ENCODE results near the gene PDE4D. TPM values are rescaled to one million over a fixed set of nuclear protein-coding genes. Genes with fewer than 3 reads are reported as not detected.

Gene PDE4D
- total RNA-seq, 2 experiments from 2014 or later: 75.5 to 80.7 TPM

GRCh38 chr5:59745415-59745863 is 148.1 kb downstream of the PDE4D start:
- peaks cover 2% of the 10 kb centered on the region for H3K27me3 Mint-ChIP-seq
- no peak for ATAC-seq
- intact Hi-C loops (cut with micrococcal nuclease): no loop called here
- CTCF ChIA-PET: interaction anchor here (1.5 kb wide), 1 partner anchor 65 kb away, joined by 4 read pairs; no protein-coding TSS in a partner anchor
- POLR2A ChIA-PET: no interaction called here
- H3K4me1 Mint-ChIP-seq (ENCODE audit: low read depth): no peaks in the 10 kb centered on the region
- no peak for DNase-seq
- H3K36me3 Mint-ChIP-seq (ENCODE audit: low read depth): no peaks in the 10 kb centered on the region
- H3K4me3 Mint-ChIP-seq: no peak overlapping the region
- H3K9me3 Mint-ChIP-seq: no peaks in the 10 kb centered on the region
- no peak overlapping the region for H3K27ac Mint-ChIP-seq
- no peak for TF ChIP-seq CTCF (IDR thresholded peaks at IDR 0.05)

- ATAC-seq (no peak), DNase-seq (no peak)
- peaks cover 2% of the 10 kb centered on the region for H3K27me3 Mint-ChIP-seq
- no peaks in the 10 kb centered on the region for H3K36me3 Mint-ChIP-seq (ENCODE audit: low read depth)
- no peaks in the 10 kb centered on the region for H3K4me1 Mint-ChIP-seq (ENCODE audit: low read depth)
- H3K9me3 Mint-ChIP-seq: no peaks in the 10 kb centered on the region
- ChIA-PET POLR2A (no interaction called here), CTCF (interaction anchor here (1.5 kb wide), 1 partner anchor 66 kb away, joined by 4 read pairs; no protein-coding TSS in a partner anchor)
- no peak overlapping the region for H3K27ac Mint-ChIP-seq
- no peak for TF ChIP-seq CTCF (IDR thresholded peaks at IDR 0.05)
- H3K4me3 Mint-ChIP-seq: no peak overlapping the region
- intact Hi-C loops (cut with micrococcal nuclease): no loop called here
Observed at GRCh38 chr5:59744531-59744992, 149.0 kb downstream of the PDE4D start.

GRCh38 chr5:59741599-59741998 is 151.9 kb downstream of the PDE4D start:
- H3K9me3 Mint-ChIP-seq: no peaks in the 10 kb centered on the region
- POLR2A ChIA-PET: no interaction called here

GRCh38 chr5:59738024-59738423 is 155.5 kb downstream of the PDE4D start:
- H3K4me1 Mint-ChIP-seq (ENCODE audit: low read depth): no peaks in the 10 kb centered on the region
- H3K36me3 Mint-ChIP-seq (ENCODE audit: low read depth): no peaks in the 10 kb centered on the region
- no peak for DNase-seq
- H3K9me3 Mint-ChIP-seq: no peaks in the 10 kb centered on the region
- intact Hi-C loops (cut with micrococcal nuclease): no loop called here
- ChIA-PET POLR2A (no interaction called here), CTCF (no interaction called here)
- ATAC-seq: no peak
- no peak overlapping the region for H3K4me3 Mint-ChIP-seq
- H3K27ac Mint-ChIP-seq: no peak overlapping the region
- TF ChIP-seq CTCF (IDR thresholded peaks at IDR 0.05): no peak
- H3K27me3 Mint-ChIP-seq: peaks cover 2% of the 10 kb centered on the region

More at GRCh38 chr5:59741599-59741998, 151.9 kb downstream of the PDE4D start:
- H3K4me3 Mint-ChIP-seq: no peak overlapping the region
- DNase-seq (no peak), ATAC-seq (no peak)
- CTCF ChIA-PET: no interaction called here
- TF ChIP-seq CTCF (IDR thresholded peaks at IDR 0.05): no peak
- intact Hi-C loops (cut with micrococcal nuclease): no loop called here
- H3K4me1 Mint-ChIP-seq (ENCODE audit: low read depth): no peaks in the 10 kb centered on the region
- H3K27ac Mint-ChIP-seq: no peak overlapping the region
- H3K27me3 Mint-ChIP-seq: peaks cover 2% of the 10 kb centered on the region
- no peaks in the 10 kb centered on the region for H3K36me3 Mint-ChIP-seq (ENCODE audit: low read depth)

- Mint-ChIP-seq H3K27ac (no peak overlapping the region), H3K27me3 (peaks cover 2% of the 10 kb centered on the region), H3K4me1 (ENCODE audit: low read depth) (no peaks in the 10 kb centered on the region), H3K36me3 (ENCODE audit: low read depth) (no peaks in the 10 kb centered on the region), H3K9me3 (no peaks in the 10 kb centered on the region), H3K4me3 (no peak overlapping the region)
- ATAC-seq (no peak), DNase-seq (no peak)
- CTCF ChIA-PET: no interaction called here
- no peak for TF ChIP-seq CTCF (IDR thresholded peaks at IDR 0.05)
- intact Hi-C loops (cut with micrococcal nuclease): no loop called here
- POLR2A ChIA-PET: no interaction called here
Observed at GRCh38 chr5:59732806-59733205, 160.7 kb downstream of the PDE4D start.
